H1 (cell line): ENCODE measurements around the gene GTF2IRD1. TPM values are rescaled to one million over a fixed set of nuclear protein-coding genes. Genes with fewer than 3 reads are reported as not detected.

Experiments
- HDAC2 ChIP-seq, 2 experiments: fragments of 300-600 bp in 1 of 2; sonication (generic) in 1 of 2; IDR thresholded peaks; 2 replicates each; pipeline ENCODE4 v1.6.1; 2011 to 2012; ENCODE audit warnings: low read depth in 2 of 2, low read length in 2 of 2, mild to moderate bottlenecking in 2 of 2, moderate library complexity in 2 of 2, borderline replicate concordance in 1 of 2, inconsistent platforms in 1 of 2
- KDM1A ChIP-seq: fragments of 200-600, 300-600 bp; sonication (generic); IDR thresholded peaks from 2 replicates; pipeline ENCODE4 v1.7.1; 2016; ENCODE audit warnings: mild to moderate bottlenecking, low read length, borderline replicate concordance
- NANOG ChIP-seq: IDR thresholded peaks from 2 replicates; pipeline ENCODE4 v1.6.1; 2011; ENCODE audit warnings: low read length, low read depth, mild to moderate bottlenecking, inconsistent platforms; ENCODE audit not compliant: insufficient read depth, poor library complexity, severe bottlenecking
- POLR2A ChIP-seq, 2 experiments: IDR thresholded peaks; 1 replicate in 1 of 2; 2 replicates in 1 of 2; pipeline ENCODE4 v1.6.1; 2011; ENCODE audit warnings: low read depth in 2 of 2, low read length in 2 of 2, mild to moderate bottlenecking in 2 of 2; ENCODE audit errors: control extremely low read depth in 1 of 2
- RNF2 ChIP-seq: fragments of 200-900, 300-1000 bp; sonication (generic); IDR thresholded peaks from 2 replicates; pipeline ENCODE4 v1.7.1; 2016; ENCODE audit warnings: borderline replicate concordance, low read depth, mild to moderate bottlenecking, antibody characterized with exemption, low read length; ENCODE audit not compliant: poor library complexity, severe bottlenecking; ENCODE audit errors: missing control alignments
- polyA plus RNA-seq, 7 experiments: library from polyadenylated mRNA; depleted of rRNA in 3 of 7; stranded (reverse) in 5 of 7; unstranded in 2 of 7; fragments of >200 nt in 5 of 7; fragments of 200-250 nt in 2 of 7; gene quantifications; 1 replicate in 5 of 7; 2 replicates in 1 of 7; 4 replicates in 1 of 7; pipeline versions ENCODE4 v1.2.1 to v1.2.3, GENCODE V29; 2011 to 2013; ENCODE audit warnings: missing spikeins in 2 of 7, mixed read lengths in 2 of 7
- total RNA-seq: library from RNA; stranded (reverse); fragmentation: NEBNext Ultra II Directional; extraction: Animal tissue kit (Norgen Biotek cat#: 25700); gene quantifications from 2 replicates; pipeline ENCODE4 v1.2.1, GENCODE V29; 2021

GTF2IRD1 gene
- total and polyA plus RNA-seq, 2 of the 8 experiments (the other 6 are each of a cell fraction or from before 2014, with no cell fraction given) = 27.4 to 45.4 TPM

GRCh38 chr7:74568658-74569057 is 115.0 kb downstream of the GTF2IRD1 start (continued):
- TF ChIP-seq HDAC2 (IDR thresholded peaks at IDR 0.05; ENCODE audit: borderline replicate concordance in 1 of 2, low read depth in 2 of 2, low read length in 2 of 2) (no peak), NANOG (no peak), POLR2A (IDR thresholded peaks at IDR 0.05; ENCODE audit: control extremely low read depth in 1 of 2, low read depth in 2 of 2, low read length in 2 of 2) (no peak), KDM1A (no peak), RNF2 (no peak)
